GM18508 (cell line): ENCODE data around the gene TIMP2.
"Not testable (repeated sequence)": the region's sequence is repeated elsewhere in the genome, so short reads cannot be mapped to it uniquely, and the experiment has no call there.

ENCODE experiments used
- ATAC-seq: cut with Tn5 transposase; IDR thresholded peaks from one replicate; pipeline ENCODE4 v1.9.1; 2021; ENCODE audit warnings: moderate number of reproducible peaks; ENCODE audit not compliant: insufficient read depth, unreplicated experiment

TIMP2 gene

GRCh38 chr17:78875363-78876093 is 49.7 kb downstream of the TIMP2 start:
- ATAC-seq: no peak

- no peak for ATAC-seq
Measured at GRCh38 chr17:78873519-78874340, 51.5 kb downstream of the TIMP2 start.

- ATAC-seq: no peak
Measured at GRCh38 chr17:78872486-78872885, 52.7 kb downstream of the TIMP2 start.

GRCh38 chr17:78870621-78871020 is 54.6 kb downstream of the TIMP2 start:
- no peak for ATAC-seq

- ATAC-seq: no peak
Measured at GRCh38 chr17:78868391-78868790, 56.8 kb downstream of the TIMP2 start.

GRCh38 chr17:78867046-78867445 is 58.1 kb downstream of the TIMP2 start:
- not testable (repeated sequence) for ATAC-seq

GRCh38 chr17:78865682-78866390 is 59.4 kb downstream of the TIMP2 start:
- no peak for ATAC-seq

GRCh38 chr17:78864117-78864516 is 61.1 kb downstream of the TIMP2 start:
- ATAC-seq: no peak

GRCh38 chr17:78862073-78863023 is 62.8 kb downstream of the TIMP2 start:
- ATAC-seq: no peak

GRCh38 chr17:78861229-78861628 is 64.0 kb downstream of the TIMP2 start:
- ATAC-seq: no peak

GRCh38 chr17:78859051-78859450 is 66.1 kb downstream of the TIMP2 start:
- ATAC-seq: no peak

- no peak for ATAC-seq
Measured at GRCh38 chr17:78857266-78857665, 67.9 kb downstream of the TIMP2 start.

- no peak for ATAC-seq
Measured at GRCh38 chr17:78855561-78856165, 69.5 kb downstream of the TIMP2 start.

GRCh38 chr17:78854508-78854907 is 70.7 kb downstream of the TIMP2 start:
- no peak for ATAC-seq

GRCh38 chr17:78853926-78854394 is 71.2 kb downstream of the TIMP2 start:
- ATAC-seq: no peak

- no peak for ATAC-seq
Measured at GRCh38 chr17:78852709-78853121, 72.5 kb downstream of the TIMP2 start.

GRCh38 chr17:78849026-78849425 is 76.2 kb downstream of the TIMP2 start:
- no peak for ATAC-seq

GRCh38 chr17:78847052-78847451 is 78.1 kb downstream of the TIMP2 start:
- no peak for ATAC-seq

- ATAC-seq: no peak
Measured at GRCh38 chr17:78844301-78845005, 80.7 kb downstream of the TIMP2 start.
